GM12878 (cell line): ENCODE data around the gene SHISA7.

Source experiments
- ASH2L ChIP-seq: fragments of 300-600, 200-600 bp; sonication (generic); IDR thresholded peaks from 2 replicates; pipeline ENCODE4 v1.6.1; 2017; ENCODE audit warnings: low read depth, mild to moderate bottlenecking, borderline replicate concordance
- CTCF ChIP-seq, 3 experiments: IDR thresholded peaks in 2 of 3; conservative IDR thresholded peaks in 1 of 3; 2 replicates each; pipeline ENCODE4 v1.5.1; 2011; ENCODE audit warnings: low read depth in 3 of 3, low read length in 3 of 3, mild to moderate bottlenecking in 3 of 3, control low read depth in 2 of 3, moderate library complexity in 2 of 3, inconsistent platforms in 1 of 3, mixed read lengths in 1 of 3; ENCODE audit not compliant: control insufficient read depth in 2 of 3, insufficient read depth in 1 of 3; ENCODE audit errors: extremely low read depth in 1 of 3
- MEF2A ChIP-seq: IDR thresholded peaks from 2 replicates; pipeline ENCODE4 v1.6.1; 2011; ENCODE audit warnings: low read depth, mild to moderate bottlenecking, low read length, moderate library complexity; ENCODE audit not compliant: insufficient read depth
- NR2C1 ChIP-seq: fragments of 450-650 bp; IDR thresholded peaks from 2 replicates; pipeline ENCODE4 v1.6.1; 2017; ENCODE audit warnings: antibody characterized with exemption, mild to moderate bottlenecking, moderate library complexity

- no peak for TF ChIP-seq ASH2L
- TF ChIP-seq NR2C1: no peak
- no peak for TF ChIP-seq MEF2A
- TF ChIP-seq CTCF (IDR thresholded peaks at IDR 0.05 in 2 of 3, conservative IDR thresholded peaks at IDR 0.05 in 1 of 3; ENCODE audit: control insufficient read depth in 2 of 3, extremely low read depth in 1 of 3, insufficient read depth in 1 of 3, low read depth in 3 of 3, low read length in 3 of 3): no peak
Observed at GRCh38 chr19:55473225-55474012, 30.3 kb upstream of the SHISA7 start.
